Measurements from ENCODE around the gene ATP6V1G3.

ATP6V1G3 gene

GRCh38 chr1:198559362-198559761 is 18.9 kb upstream of the ATP6V1G3 start:
- Mint-ChIP-seq H3K9me3 (no peaks in the 10 kb centered on the region), H3K4me1 (no peaks in the 10 kb centered on the region), H3K27me3 (ENCODE audit: low read depth, poor library complexity) (no peaks in the 10 kb centered on the region), H3K36me3 (ENCODE audit: low read depth) (no peaks in the 10 kb centered on the region), H3K27ac (no peak overlapping the region), H3K4me3 (no peak overlapping the region)
- no peak for TF ChIP-seq CTCF (IDR thresholded peaks at IDR 0.05)
- no peak for DNase-seq

- no peak overlapping the region for H3K27ac Mint-ChIP-seq
- H3K4me1 Mint-ChIP-seq = no peaks in the 10 kb centered on the region
- no peaks in the 10 kb centered on the region for H3K9me3 Mint-ChIP-seq
- no peaks in the 10 kb centered on the region for H3K36me3 Mint-ChIP-seq (ENCODE audit: low read depth)
- no peak for TF ChIP-seq CTCF (IDR thresholded peaks at IDR 0.05)
- H3K4me3 Mint-ChIP-seq = no peak overlapping the region
- H3K27me3 Mint-ChIP-seq (ENCODE audit: low read depth, poor library complexity) = no peaks in the 10 kb centered on the region
- no peak for DNase-seq
Observed at GRCh38 chr1:198558402-198558801, 17.9 kb upstream of the ATP6V1G3 start.

- no peaks in the 10 kb centered on the region for H3K27me3 Mint-ChIP-seq (ENCODE audit: low read depth, poor library complexity)
- TF ChIP-seq CTCF (IDR thresholded peaks at IDR 0.05) = no peak
- H3K9me3 Mint-ChIP-seq = no peaks in the 10 kb centered on the region
- H3K4me1 Mint-ChIP-seq = no peaks in the 10 kb centered on the region
- no peak overlapping the region for H3K4me3 Mint-ChIP-seq
- H3K36me3 Mint-ChIP-seq (ENCODE audit: low read depth) = no peaks in the 10 kb centered on the region
- H3K27ac Mint-ChIP-seq = no peak overlapping the region
- DNase-seq = no peak
Observed at GRCh38 chr1:198556971-198557370, 16.5 kb upstream of the ATP6V1G3 start.

- Mint-ChIP-seq H3K36me3 (ENCODE audit: low read depth) (no peaks in the 10 kb centered on the region), H3K27me3 (ENCODE audit: low read depth, poor library complexity) (no peaks in the 10 kb centered on the region), H3K4me1 (no peaks in the 10 kb centered on the region), H3K27ac (no peak overlapping the region), H3K9me3 (no peaks in the 10 kb centered on the region), H3K4me3 (no peak overlapping the region)
- no peak for DNase-seq
- TF ChIP-seq CTCF (IDR thresholded peaks at IDR 0.05) = no peak
Observed at GRCh38 chr1:198552668-198553416, 12.4 kb upstream of the ATP6V1G3 start.

GRCh38 chr1:198550941-198551524 is 10.6 kb upstream of the ATP6V1G3 start:
- Mint-ChIP-seq H3K9me3 (no peaks in the 10 kb centered on the region), H3K27ac (no peak overlapping the region), H3K36me3 (ENCODE audit: low read depth) (no peaks in the 10 kb centered on the region), H3K4me3 (no peak overlapping the region), H3K27me3 (ENCODE audit: low read depth, poor library complexity) (peaks cover 4% of the 10 kb centered on the region), H3K4me1 (no peaks in the 10 kb centered on the region)
- no peak for TF ChIP-seq CTCF (IDR thresholded peaks at IDR 0.05)
- no peak for DNase-seq

GRCh38 chr1:198549866-198550265 is 9.4 kb upstream of the ATP6V1G3 start:
- Mint-ChIP-seq H3K27ac (no peak overlapping the region), H3K9me3 (no peaks in the 10 kb centered on the region), H3K4me3 (no peak overlapping the region), H3K27me3 (ENCODE audit: low read depth, poor library complexity) (peaks cover 4% of the 10 kb centered on the region), H3K36me3 (ENCODE audit: low read depth) (no peaks in the 10 kb centered on the region), H3K4me1 (no peaks in the 10 kb centered on the region)
- no peak for DNase-seq
- no peak for TF ChIP-seq CTCF (IDR thresholded peaks at IDR 0.05)
